Measurements from ENCODE around the gene DERA.
"Not testable (repeated sequence)": the region's sequence is repeated elsewhere in the genome, so short reads cannot be mapped to it uniquely, and the experiment has no call there.

DERA gene

DNA sequence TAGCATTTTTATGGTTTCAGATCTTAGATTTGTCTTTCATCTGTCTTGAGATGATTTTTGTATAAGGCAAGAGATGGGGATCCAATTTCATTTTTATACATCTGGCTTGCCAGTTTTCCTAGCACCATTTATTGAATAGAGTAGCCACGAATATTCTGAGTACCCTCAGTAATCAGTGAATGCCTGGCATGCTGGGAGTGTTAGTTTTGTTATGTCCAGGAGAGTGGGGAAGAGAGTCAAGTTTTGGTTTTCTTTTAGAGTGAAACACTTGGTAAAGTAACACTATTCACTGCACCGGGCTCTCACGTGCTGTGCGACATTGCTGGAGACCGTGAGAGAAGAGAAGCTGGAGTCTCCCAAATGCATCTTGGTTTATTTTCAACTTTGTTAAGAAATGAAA lies 31.3 kb downstream of the DERA start (continued):
- TF ChIP-seq IKZF3 (tag by site-specific recombination; IDR thresholded peaks at IDR 0.05) = no peak
- TF ChIP-seq BCL11B (tag by site-specific recombination; IDR thresholded peaks at IDR 0.05; ENCODE audit: low read depth) = no peak
- TF ChIP-seq, protein P1, sequence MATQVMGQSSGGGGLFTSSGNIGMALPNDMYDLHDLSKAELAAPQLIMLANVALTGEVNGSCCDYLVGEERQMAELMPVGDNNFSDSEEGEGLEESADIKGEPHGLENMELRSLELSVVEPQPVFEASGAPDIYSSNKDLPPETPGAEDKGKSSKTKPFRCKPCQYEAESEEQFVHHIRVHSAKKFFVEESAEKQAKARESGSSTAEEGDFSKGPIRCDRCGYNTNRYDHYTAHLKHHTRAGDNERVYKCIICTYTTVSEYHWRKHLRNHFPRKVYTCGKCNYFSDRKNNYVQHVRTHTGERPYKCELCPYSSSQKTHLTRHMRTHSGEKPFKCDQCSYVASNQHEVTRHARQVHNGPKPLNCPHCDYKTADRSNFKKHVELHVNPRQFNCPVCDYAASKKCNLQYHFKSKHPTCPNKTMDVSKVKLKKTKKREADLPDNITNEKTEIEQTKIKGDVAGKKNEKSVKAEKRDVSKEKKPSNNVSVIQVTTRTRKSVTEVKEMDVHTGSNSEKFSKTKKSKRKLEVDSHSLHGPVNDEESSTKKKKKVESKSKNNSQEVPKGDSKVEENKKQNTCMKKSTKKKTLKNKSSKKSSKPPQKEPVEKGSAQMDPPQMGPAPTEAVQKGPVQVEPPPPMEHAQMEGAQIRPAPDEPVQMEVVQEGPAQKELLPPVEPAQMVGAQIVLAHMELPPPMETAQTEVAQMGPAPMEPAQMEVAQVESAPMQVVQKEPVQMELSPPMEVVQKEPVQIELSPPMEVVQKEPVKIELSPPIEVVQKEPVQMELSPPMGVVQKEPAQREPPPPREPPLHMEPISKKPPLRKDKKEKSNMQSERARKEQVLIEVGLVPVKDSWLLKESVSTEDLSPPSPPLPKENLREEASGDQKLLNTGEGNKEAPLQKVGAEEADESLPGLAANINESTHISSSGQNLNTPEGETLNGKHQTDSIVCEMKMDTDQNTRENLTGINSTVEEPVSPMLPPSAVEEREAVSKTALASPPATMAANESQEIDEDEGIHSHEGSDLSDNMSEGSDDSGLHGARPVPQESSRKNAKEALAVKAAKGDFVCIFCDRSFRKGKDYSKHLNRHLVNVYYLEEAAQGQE (tag by site-specific recombination; IDR thresholded peaks at IDR 0.05) = no peak

DNA sequence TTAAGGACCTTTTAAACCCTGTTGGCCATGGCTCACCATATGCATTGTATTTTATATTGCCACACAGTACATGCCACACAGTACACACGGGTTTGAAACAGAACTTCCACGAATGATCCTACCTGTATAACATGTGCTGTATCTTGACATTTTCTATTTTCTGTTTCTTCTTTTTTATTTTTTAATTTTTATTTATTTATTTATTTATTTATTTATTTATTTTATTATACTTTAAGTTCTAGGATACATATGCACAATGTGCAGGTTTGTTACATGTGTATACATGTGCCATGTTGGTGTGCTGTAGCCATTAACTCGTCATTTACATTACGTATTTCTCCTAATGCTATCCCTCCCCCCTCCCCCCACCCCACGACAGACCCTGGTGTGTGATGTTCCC lies 32.4 kb downstream of the DERA start:
- CTCF ChIA-PET; POLR2A ChIA-PET; H3K36me3 ChIP-seq (ENCODE audit: control insufficient read depth in 2 of 2, insufficient read depth in 1 of 2, low read length in 2 of 2); H3K9me3 ChIP-seq (ENCODE audit: control insufficient read depth, insufficient read depth, low read depth, low read length); H3K4me1 ChIP-seq (ENCODE audit: control insufficient read depth, insufficient read depth, low read length); H3K27ac ChIP-seq (ENCODE audit: extremely low read depth, low read depth, low read length); H3K4me3 ChIP-seq (ENCODE audit: low read depth, low read length): not testable (repeated sequence)
- TF ChIP-seq ZNF623 (tag by site-specific recombination; IDR thresholded peaks at IDR 0.05) (peak; percentile 52; the same call in 1 of the 2 replicates), ZXDB (tag by site-specific recombination; IDR thresholded peaks at IDR 0.05) (peak; percentile 61; the same call in 1 of the 2 replicates), ZNF629 (tag by site-specific recombination; IDR thresholded peaks at IDR 0.05) (0 out of 2 replicates have a peak, but pooled peaks have one; percentile 33), ZNF654 (tag by site-specific recombination; IDR thresholded peaks at IDR 0.05; ENCODE audit: low read depth) (peak; percentile 24), ZNF140 (tag by site-specific recombination; IDR thresholded peaks at IDR 0.05) (peak; percentile 39; the same call in 1 of the 2 replicates), ZNF555 (tag by site-specific recombination; conservative IDR thresholded peaks at IDR 0.05) (peak; percentile 74), ZBTB8A (tag by site-specific recombination; IDR thresholded peaks at IDR 0.05) (peak; percentile 63), ZNF394 (tag by site-specific recombination; IDR thresholded peaks at IDR 0.05; ENCODE audit: borderline replicate concordance) (peak; percentile 87; the same call in 1 of the 2 replicates), ZNF426 (tag by site-specific recombination; IDR thresholded peaks at IDR 0.05) (peak; percentile 78), ZNF664 (tag by site-specific recombination; IDR thresholded peaks at IDR 0.05) (0 out of 2 replicates have a peak, but pooled peaks have one; percentile 20), ZBTB21 (tag by site-specific recombination; IDR thresholded peaks at IDR 0.05) (0 out of 2 replicates have a peak, but pooled peaks have one; percentile 15), ZNF202 (tag by site-specific recombination; IDR thresholded peaks at IDR 0.05; ENCODE audit: borderline replicate concordance) (0 out of 2 replicates have a peak, but pooled peaks have one; percentile 37)
- TF ChIP-seq, protein P2, sequence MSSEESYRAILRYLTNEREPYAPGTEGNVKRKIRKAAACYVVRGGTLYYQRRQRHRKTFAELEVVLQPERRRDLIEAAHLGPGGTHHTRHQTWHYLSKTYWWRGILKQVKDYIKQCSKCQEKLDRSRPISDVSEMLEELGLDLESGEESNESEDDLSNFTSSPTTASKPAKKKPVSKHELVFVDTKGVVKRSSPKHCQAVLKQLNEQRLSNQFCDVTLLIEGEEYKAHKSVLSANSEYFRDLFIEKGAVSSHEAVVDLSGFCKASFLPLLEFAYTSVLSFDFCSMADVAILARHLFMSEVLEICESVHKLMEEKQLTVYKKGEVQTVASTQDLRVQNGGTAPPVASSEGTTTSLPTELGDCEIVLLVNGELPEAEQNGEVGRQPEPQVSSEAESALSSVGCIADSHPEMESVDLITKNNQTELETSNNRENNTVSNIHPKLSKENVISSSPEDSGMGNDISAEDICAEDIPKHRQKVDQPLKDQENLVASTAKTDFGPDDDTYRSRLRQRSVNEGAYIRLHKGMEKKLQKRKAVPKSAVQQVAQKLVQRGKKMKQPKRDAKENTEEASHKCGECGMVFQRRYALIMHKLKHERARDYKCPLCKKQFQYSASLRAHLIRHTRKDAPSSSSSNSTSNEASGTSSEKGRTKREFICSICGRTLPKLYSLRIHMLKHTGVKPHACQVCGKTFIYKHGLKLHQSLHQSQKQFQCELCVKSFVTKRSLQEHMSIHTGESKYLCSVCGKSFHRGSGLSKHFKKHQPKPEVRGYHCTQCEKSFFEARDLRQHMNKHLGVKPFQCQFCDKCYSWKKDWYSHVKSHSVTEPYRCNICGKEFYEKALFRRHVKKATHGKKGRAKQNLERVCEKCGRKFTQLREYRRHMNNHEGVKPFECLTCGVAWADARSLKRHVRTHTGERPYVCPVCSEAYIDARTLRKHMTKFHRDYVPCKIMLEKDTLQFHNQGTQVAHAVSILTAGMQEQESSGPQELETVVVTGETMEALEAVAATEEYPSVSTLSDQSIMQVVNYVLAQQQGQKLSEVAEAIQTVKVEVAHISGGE (tag by site-specific recombination; conservative IDR thresholded peaks at IDR 0.05; ENCODE audit: low read depth) = peak; percentile 79
- TF ChIP-seq, protein P3, sequence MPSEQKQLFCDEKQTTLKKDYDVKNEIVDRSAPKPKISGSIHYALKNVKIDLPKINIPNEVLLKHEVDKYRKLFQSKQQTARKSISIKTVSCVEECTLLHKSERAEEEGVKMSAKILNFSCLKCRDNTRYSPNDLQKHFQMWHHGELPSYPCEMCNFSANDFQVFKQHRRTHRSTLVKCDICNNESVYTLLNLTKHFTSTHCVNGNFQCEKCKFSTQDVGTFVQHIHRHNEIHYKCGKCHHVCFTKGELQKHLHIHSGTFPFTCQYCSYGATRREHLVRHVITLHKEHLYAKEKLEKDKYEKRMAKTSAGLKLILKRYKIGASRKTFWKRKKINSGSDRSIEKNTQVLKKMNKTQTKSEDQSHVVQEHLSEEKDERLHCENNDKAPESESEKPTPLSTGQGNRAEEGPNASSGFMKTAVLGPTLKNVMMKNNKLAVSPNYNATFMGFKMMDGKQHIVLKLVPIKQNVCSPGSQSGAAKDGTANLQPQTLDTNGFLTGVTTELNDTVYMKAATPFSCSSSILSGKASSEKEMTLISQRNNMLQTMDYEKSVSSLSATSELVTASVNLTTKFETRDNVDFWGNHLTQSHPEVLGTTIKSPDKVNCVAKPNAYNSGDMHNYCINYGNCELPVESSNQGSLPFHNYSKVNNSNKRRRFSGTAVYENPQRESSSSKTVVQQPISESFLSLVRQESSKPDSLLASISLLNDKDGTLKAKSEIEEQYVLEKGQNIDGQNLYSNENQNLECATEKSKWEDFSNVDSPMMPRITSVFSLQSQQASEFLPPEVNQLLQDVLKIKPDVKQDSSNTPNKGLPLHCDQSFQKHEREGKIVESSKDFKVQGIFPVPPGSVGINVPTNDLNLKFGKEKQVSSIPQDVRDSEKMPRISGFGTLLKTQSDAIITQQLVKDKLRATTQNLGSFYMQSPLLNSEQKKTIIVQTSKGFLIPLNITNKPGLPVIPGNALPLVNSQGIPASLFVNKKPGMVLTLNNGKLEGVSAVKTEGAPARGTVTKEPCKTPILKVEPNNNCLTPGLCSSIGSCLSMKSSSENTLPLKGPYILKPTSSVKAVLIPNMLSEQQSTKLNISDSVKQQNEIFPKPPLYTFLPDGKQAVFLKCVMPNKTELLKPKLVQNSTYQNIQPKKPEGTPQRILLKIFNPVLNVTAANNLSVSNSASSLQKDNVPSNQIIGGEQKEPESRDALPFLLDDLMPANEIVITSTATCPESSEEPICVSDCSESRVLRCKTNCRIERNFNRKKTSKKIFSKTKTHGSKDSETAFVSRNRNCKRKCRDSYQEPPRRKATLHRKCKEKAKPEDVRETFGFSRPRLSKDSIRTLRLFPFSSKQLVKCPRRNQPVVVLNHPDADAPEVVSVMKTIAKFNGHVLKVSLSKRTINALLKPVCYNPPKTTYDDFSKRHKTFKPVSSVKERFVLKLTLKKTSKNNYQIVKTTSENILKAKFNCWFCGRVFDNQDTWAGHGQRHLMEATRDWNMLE (tag by site-specific recombination; conservative IDR thresholded peaks at IDR 0.05; ENCODE audit: low read depth) = peak; percentile 79
- TF ChIP-seq, protein P4, sequence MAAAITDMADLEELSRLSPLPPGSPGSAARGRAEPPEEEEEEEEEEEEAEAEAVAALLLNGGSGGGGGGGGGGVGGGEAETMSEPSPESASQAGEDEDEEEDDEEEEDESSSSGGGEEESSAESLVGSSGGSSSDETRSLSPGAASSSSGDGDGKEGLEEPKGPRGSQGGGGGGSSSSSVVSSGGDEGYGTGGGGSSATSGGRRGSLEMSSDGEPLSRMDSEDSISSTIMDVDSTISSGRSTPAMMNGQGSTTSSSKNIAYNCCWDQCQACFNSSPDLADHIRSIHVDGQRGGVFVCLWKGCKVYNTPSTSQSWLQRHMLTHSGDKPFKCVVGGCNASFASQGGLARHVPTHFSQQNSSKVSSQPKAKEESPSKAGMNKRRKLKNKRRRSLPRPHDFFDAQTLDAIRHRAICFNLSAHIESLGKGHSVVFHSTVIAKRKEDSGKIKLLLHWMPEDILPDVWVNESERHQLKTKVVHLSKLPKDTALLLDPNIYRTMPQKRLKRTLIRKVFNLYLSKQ (tag by site-specific recombination; IDR thresholded peaks at IDR 0.05; ENCODE audit: borderline replicate concordance) = 0 out of 2 replicates have a peak, but pooled peaks have one; percentile 16
- TF ChIP-seq, protein P1 (tag by site-specific recombination; IDR thresholded peaks at IDR 0.05) = peak; percentile 51; the same call in 1 of the 2 replicates

Measured in HEK293 (cell line).